Body of pancreas (tissue), 4 donors: Measurements from ENCODE around the gene ZNF581.

ENCODE experiments used
- POLR2A ChIP-seq, 3 donors: fragments of 450-650 bp; IDR thresholded peaks; one replicate each; pipeline ENCODE4 v1.6.1; 2016; ENCODE audit warnings: antibody characterized with exemption in 3 of 3, mild to moderate bottlenecking in 2 of 3
- TF ChIP-seq, protein P1 (sequence below), 7 experiments: fragments of 450-650 bp in 4 of 7; fragments of 200-600 bp in 3 of 7; sonication (generic) in 3 of 7; IDR thresholded peaks; one replicate each; pipeline ENCODE4 v1.5.1; 2016 to 2019; ENCODE audit warnings: antibody characterized with exemption in 7 of 7

DNA sequence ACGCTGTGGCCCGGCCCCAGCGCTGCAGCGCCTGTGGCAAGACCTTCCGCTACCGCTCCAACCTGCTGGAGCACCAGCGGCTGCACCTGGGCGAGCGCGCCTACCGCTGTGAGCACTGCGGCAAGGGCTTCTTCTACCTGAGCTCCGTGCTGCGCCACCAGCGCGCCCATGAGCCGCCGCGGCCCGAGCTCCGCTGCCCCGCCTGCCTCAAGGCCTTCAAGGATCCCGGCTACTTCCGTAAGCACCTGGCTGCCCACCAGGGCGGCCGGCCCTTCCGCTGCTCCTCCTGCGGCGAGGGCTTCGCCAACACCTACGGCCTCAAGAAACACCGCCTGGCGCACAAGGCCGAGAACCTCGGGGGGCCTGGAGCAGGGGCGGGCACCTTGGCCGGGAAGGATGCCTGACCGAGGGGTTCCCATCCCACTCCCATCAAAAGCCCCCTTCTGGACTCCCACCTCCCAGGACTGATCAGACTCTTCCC lies 27.0 kb upstream of the ZNF581 start:
- TF ChIP-seq, protein P1, sequence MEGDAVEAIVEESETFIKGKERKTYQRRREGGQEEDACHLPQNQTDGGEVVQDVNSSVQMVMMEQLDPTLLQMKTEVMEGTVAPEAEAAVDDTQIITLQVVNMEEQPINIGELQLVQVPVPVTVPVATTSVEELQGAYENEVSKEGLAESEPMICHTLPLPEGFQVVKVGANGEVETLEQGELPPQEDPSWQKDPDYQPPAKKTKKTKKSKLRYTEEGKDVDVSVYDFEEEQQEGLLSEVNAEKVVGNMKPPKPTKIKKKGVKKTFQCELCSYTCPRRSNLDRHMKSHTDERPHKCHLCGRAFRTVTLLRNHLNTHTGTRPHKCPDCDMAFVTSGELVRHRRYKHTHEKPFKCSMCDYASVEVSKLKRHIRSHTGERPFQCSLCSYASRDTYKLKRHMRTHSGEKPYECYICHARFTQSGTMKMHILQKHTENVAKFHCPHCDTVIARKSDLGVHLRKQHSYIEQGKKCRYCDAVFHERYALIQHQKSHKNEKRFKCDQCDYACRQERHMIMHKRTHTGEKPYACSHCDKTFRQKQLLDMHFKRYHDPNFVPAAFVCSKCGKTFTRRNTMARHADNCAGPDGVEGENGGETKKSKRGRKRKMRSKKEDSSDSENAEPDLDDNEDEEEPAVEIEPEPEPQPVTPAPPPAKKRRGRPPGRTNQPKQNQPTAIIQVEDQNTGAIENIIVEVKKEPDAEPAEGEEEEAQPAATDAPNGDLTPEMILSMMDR (IDR thresholded peaks at IDR 0.05), result no peak
- TF ChIP-seq POLR2A (IDR thresholded peaks at IDR 0.05), result no peak
